HepG2 (cell line): ENCODE results near the gene C12orf43. TPM values are rescaled to one million over a fixed set of nuclear protein-coding genes. Genes with fewer than 3 reads are reported as not detected.

ENCODE experiments used
- ATAC-seq: fragments of 200-7000 bp; cut with Tn5 transposase; 3 replicates; pipeline ENCODE4 v1.9.1; 2020; ENCODE audit warnings: mild to moderate bottlenecking, moderate library complexity
- BruUV-seq: library from RNA; stranded (reverse); fragments of 400-500 nt; replicated peaks from 2 replicates; lab custom pipeline; 2021; lab: Mats Ljungman, UMichigan
- CTCF ChIA-PET: fragments of 300-600 bp; formaldehyde crosslinking; extraction: SDS; loops from one replicate; lab custom pipeline; 2021; ENCODE audit warnings: low total read pairs, inconsistent platforms, low intra/inter-chr PET ratio; lab: Yijun Ruan, JAX
- POLR2A ChIA-PET: fragments of 350-600 bp; sonication (Branson Sonifier 250); formaldehyde crosslinking; loops from one replicate; lab custom pipeline; 2020; ENCODE audit warnings: antibody characterized with exemption, inconsistent platforms; lab: Yijun Ruan, JAX
- DNase-seq: peaks from one replicate; pipeline ENCODE4 v3.0.0-alpha.2; 2015; ENCODE audit warnings: low spot score
- FAIRE-seq: peaks from 3 replicates; lab custom pipeline; 2011; peaks lifted over from hg19 to GRCh38; lab: Jason Lieb, UNC
- H2AFZ ChIP-seq: one replicate; pipeline ENCODE4 v1.6.1; 2011; ENCODE audit warnings: low read length, inconsistent platforms
- H3K27ac ChIP-seq: fragments of 300-600 bp; 3 replicates; pipeline ENCODE4 v1.8.0; 2011; ENCODE audit warnings: mixed run types, mild to moderate bottlenecking, mixed read lengths, low read length, inconsistent platforms; ENCODE audit not compliant: insufficient read depth; ENCODE audit errors: extremely low read length
- H3K27me3 ChIP-seq, 2 experiments: fragments of 200-600 bp in 1 of 2; 2 replicates in 1 of 2; 3 replicates in 1 of 2; pipeline versions ENCODE4 v1.6.0 to v1.8.0; 2011; ENCODE audit warnings: low read length in 2 of 2, mild to moderate bottlenecking in 2 of 2, moderate library complexity in 2 of 2, inconsistent platforms in 1 of 2; ENCODE audit not compliant: insufficient read depth in 2 of 2, control insufficient read depth in 1 of 2
- H3K36me3 ChIP-seq, 2 experiments: fragments of 200-600 bp in 1 of 2; replicated peaks in 1 of 2; 2 replicates in 1 of 2; 3 replicates in 1 of 2; pipeline versions ENCODE4 v1.5.1 to v1.8.0; 2011; ENCODE audit warnings: low read length in 2 of 2, inconsistent platforms in 1 of 2; ENCODE audit not compliant: insufficient read depth in 2 of 2, control insufficient read depth in 1 of 2
- H3K4me1 ChIP-seq: 2 replicates; pipeline ENCODE4 v1.5.1; 2012; ENCODE audit warnings: low read length, inconsistent platforms; ENCODE audit not compliant: insufficient read depth
- H3K4me2 ChIP-seq: 2 replicates; pipeline ENCODE4 v1.6.0; 2011; ENCODE audit warnings: low read depth, low read length, inconsistent platforms
- H3K4me3 ChIP-seq, 3 experiments: fragments of 200-600 bp in 1 of 3; sonication (generic), shearing (Covaris generic) in 1 of 3; replicated peaks in 1 of 3; 2 replicates each; pipeline ENCODE4 v1.5.1; 2011 to 2016; ENCODE audit warnings: low read length in 3 of 3, inconsistent platforms in 2 of 3, low read depth in 2 of 3, mild to moderate bottlenecking in 2 of 3, control low read depth in 1 of 3, mixed read lengths in 1 of 3; ENCODE audit not compliant: insufficient read depth in 1 of 3
- H3K79me2 ChIP-seq: one replicate; pipeline ENCODE4 v1.6.1; 2011; ENCODE audit warnings: low read length, inconsistent platforms; ENCODE audit not compliant: insufficient read depth
- H3K9ac ChIP-seq: 2 replicates; pipeline ENCODE4 v1.6.0; 2011; ENCODE audit warnings: mild to moderate bottlenecking, low read depth, low read length, inconsistent platforms; ENCODE audit not compliant: insufficient read depth
- H3K9me3 ChIP-seq: 2 replicates; pipeline ENCODE4 v1.5.1; 2012; ENCODE audit warnings: mild to moderate bottlenecking, low read length
- H4K20me1 ChIP-seq: 2 replicates; pipeline ENCODE4 v1.6.0; 2011; ENCODE audit warnings: inconsistent platforms, mild to moderate bottlenecking, low read length, moderate library complexity; ENCODE audit not compliant: insufficient read depth
- ARHGAP35 ChIP-seq: sonication (generic); formaldehyde crosslinking; IDR thresholded peaks from 2 replicates; pipeline ENCODE4 v1.9.0; 2022; ENCODE audit warnings: mild to moderate bottlenecking, inconsistent platforms, moderate library complexity, missing genetic modification reagents, borderline replicate concordance
- CSRNP1 ChIP-seq: sonication (generic); formaldehyde crosslinking; IDR thresholded peaks from 2 replicates; pipeline ENCODE4 v1.8.1; 2023; ENCODE audit warnings: mild to moderate bottlenecking, missing genetic modification reagents
- MAZ ChIP-seq, 2 experiments: sonication (generic) in 1 of 2; formaldehyde crosslinking in 1 of 2; IDR thresholded peaks; 2 replicates each; pipeline versions ENCODE4 v1.5.0 to v1.6.1; 2012 to 2020; ENCODE audit warnings: low read depth in 2 of 2, mild to moderate bottlenecking in 2 of 2, borderline replicate concordance in 1 of 2, improper control_type of control experiment in 1 of 2, low read length in 1 of 2, missing genetic modification reagents in 1 of 2, moderate library complexity in 1 of 2
- MYNN ChIP-seq: sonication (generic); formaldehyde crosslinking; IDR thresholded peaks from 2 replicates; pipeline ENCODE4 v1.4.0; 2020; ENCODE audit warnings: mild to moderate bottlenecking, low read depth, missing genetic modification reagents
- NR2F6 ChIP-seq, 2 experiments: IDR thresholded peaks; 2 replicates each; pipeline ENCODE4 v1.6.1; 2016; ENCODE audit warnings: antibody characterized with exemption in 1 of 2, mild to moderate bottlenecking in 1 of 2
- RBM22 ChIP-seq: fragments of 200-400 bp; formaldehyde crosslinking; optimal IDR thresholded peaks from 2 replicates; pipeline ENCODE3; 2017; ENCODE audit warnings: mild to moderate bottlenecking, low read length, moderate library complexity
- SNAI1 ChIP-seq: sonication (generic); formaldehyde crosslinking; IDR thresholded peaks from 2 replicates; pipeline ENCODE4 v1.5.0; 2020; ENCODE audit warnings: mild to moderate bottlenecking, missing genetic modification reagents, borderline replicate concordance
- STAT6 ChIP-seq: sonication (generic); formaldehyde crosslinking; IDR thresholded peaks from 2 replicates; pipeline ENCODE4 v1.4.0; 2020; ENCODE audit warnings: missing genetic modification reagents, mild to moderate bottlenecking, borderline replicate concordance
- ZBTB42 ChIP-seq: sonication (generic); formaldehyde crosslinking; IDR thresholded peaks from 2 replicates; pipeline ENCODE4 v1.5.0; 2020; ENCODE audit warnings: mild to moderate bottlenecking, missing genetic modification reagents
- ZNF12 ChIP-seq: sonication (generic); formaldehyde crosslinking; IDR thresholded peaks from 2 replicates; pipeline ENCODE4 v1.5.0; 2020; ENCODE audit warnings: missing genetic modification reagents
- ZNF121 ChIP-seq: sonication (generic); formaldehyde crosslinking; IDR thresholded peaks from 2 replicates; pipeline ENCODE4 v1.5.0; 2020; ENCODE audit warnings: mild to moderate bottlenecking, missing genetic modification reagents
- ZNF160 ChIP-seq: sonication (generic); formaldehyde crosslinking; IDR thresholded peaks from 2 replicates; pipeline ENCODE4 v1.8.0; 2022; ENCODE audit warnings: mild to moderate bottlenecking, inconsistent platforms, missing genetic modification reagents
- ZNF280D ChIP-seq: sonication (generic); formaldehyde crosslinking; IDR thresholded peaks from 2 replicates; pipeline ENCODE4 v1.5.1; 2020; ENCODE audit warnings: mild to moderate bottlenecking, missing genetic modification reagents
- ZNF329 ChIP-seq: sonication (generic); formaldehyde crosslinking; IDR thresholded peaks from 2 replicates; pipeline ENCODE4 v1.9.0; 2021; ENCODE audit warnings: low read depth, mild to moderate bottlenecking, missing genetic modification reagents
- whole genome bisulfite sequencing: methylation state at CpG from one replicate; pipeline ENCODE4 v1.1.6; 2017; ENCODE audit warnings: low lambda C conversion rate; 5-methylcytosine and 5-hydroxymethylcytosine counted together
- in situ Hi-C: cut with HindIII; loops from 2 replicates; pipeline ENCODE4 v1.10.0; 2017; ENCODE audit warnings: low pct_unique_long_range_greater_than_20kb; ENCODE audit not compliant: extremely low pct_ligation_motif_present
- intact Hi-C: fragments of 100-400 bp; cut with micrococcal nuclease; formaldehyde crosslinking; loops from one replicate; pipeline ENCODE4 v1.10.0; 2022; ENCODE audit not compliant: unreplicated experiment
- polyA plus RNA-seq, 8 experiments: library from polyadenylated mRNA; depleted of rRNA in 3 of 8; stranded (reverse) in 7 of 8; unstranded in 1 of 8; fragments of >200 nt; fragmentation: Illumina TruSeq in 4 of 8; extraction: Trizol in 4 of 8; gene quantifications; 2 replicates each; pipeline versions ENCODE4 v1.2.1 to v1.2.3, GENCODE V29; 2011 to 2016; ENCODE audit warnings: low read depth in 4 of 8, missing spikeins in 1 of 8, mixed read lengths in 1 of 8; ENCODE audit not compliant: insufficient read depth in 1 of 8
- total RNA-seq, 5 experiments: library from RNA; depleted of rRNA; stranded (reverse); fragments of >200 nt; fragmentation: Illumina TruSeq; extraction: Trizol; gene quantifications; 2 replicates each; pipeline ENCODE4 v1.2.3, GENCODE V29; 2016; ENCODE audit warnings: low read depth in 1 of 5

The C12orf43 gene
- total and polyA plus RNA-seq, 2 of the 13 experiments (the other 11 are each of a cell fraction or from before 2014, with no cell fraction given): 7.9 to 11.1 TPM

GRCh38 chr12:121026274-121027045 is 10.2 kb upstream of the C12orf43 start:
- CTCF ChIA-PET: no interaction called here
- peak; percentile 77 for FAIRE-seq
- peak; percentile 91 for DNase-seq
- Histone ChIP-seq H3K9me3 (no peaks in the 10 kb centered on the region), H3K27ac (peak overlapping the region; percentile 89), H3K4me1 (peaks cover 65% of the 10 kb centered on the region), H3K27me3 (peaks cover 0 to 3% of the 10 kb centered on the region in 2 experiments; a peak in 1 of 5 replicates), H3K36me3 (no peaks in the 10 kb centered on the region), H3K4me2 (peak overlapping the region; percentile 80), H4K20me1 (no peaks in the 10 kb centered on the region), H3K79me2 (no peaks in the 10 kb centered on the region), H2AFZ (no peak overlapping the region), H3K9ac (peak overlapping the region; percentile 62), H3K4me3 (peak overlapping the region in 1 of 3 experiments; percentile 54; a peak in 2 of 6 replicates)
- intact Hi-C loops (loop anchor here (1.0 kb wide), 1 partner anchor 34 kb away; no protein-coding TSS in a partner anchor), in situ Hi-C loops (no loop called here)
- ATAC-seq: peak; percentile 87
- POLR2A ChIA-PET: interaction anchor here (0.6 to 3.2 kb wide), 9 partner anchors 9 to 735 kb away, joined by 3 to 33 read pairs (median 4); partner anchors contain the start of genes C12orf43, HNF1A, OASL and RNU4-2
- no TSS peak for BruUV-seq
- WGBS: 23% methylated on average over 10 of the region's 10 CpGs
- TF ChIP-seq ZNF121 (CRISPR knock-in tag): 0 out of 2 replicates have a peak, but pooled peaks have one; percentile 8
- no peak for TF ChIP-seq MYNN (CRISPR knock-in tag)
- no peak for TF ChIP-seq MAZ (IDR thresholded peaks at IDR 0.05; ENCODE audit: borderline replicate concordance, low read depth, low read length)
- TF ChIP-seq MAZ (CRISPR knock-in tag; IDR thresholded peaks at IDR 0.05; ENCODE audit: low read depth): no peak
- no peak for TF ChIP-seq SNAI1 (CRISPR knock-in tag)
- peak; percentile 41; the same call in 1 of the 2 replicates for TF ChIP-seq ZNF280D
- TF ChIP-seq ZNF329 (CRISPR knock-in tag): no peak
- no peak for TF ChIP-seq ZNF12
- no peak for TF ChIP-seq ZBTB42 (CRISPR knock-in tag)
- TF ChIP-seq RBM22: no peak
- no peak for TF ChIP-seq ZNF160 (CRISPR knock-in tag)
- TF ChIP-seq STAT6: no peak
- TF ChIP-seq CSRNP1 (CRISPR knock-in tag): no peak
- TF ChIP-seq NR2F6 (IDR thresholded peaks at IDR 0.05): no peak
- peak; percentile 10; the same call in 1 of the 2 replicates for TF ChIP-seq NR2F6 (CRISPR knock-in tag; IDR thresholded peaks at IDR 0.05)
- no peak for TF ChIP-seq ARHGAP35 (CRISPR knock-in tag)
